Osteoblast (primary cell): ENCODE results near the gene DDX20. TPM values are rescaled to one million over a fixed set of nuclear protein-coding genes. Genes with fewer than 3 reads are reported as not detected.

ENCODE experiments used
- DNase-seq: peaks from one replicate; pipeline ENCODE4 v3.0.0; 2011; ENCODE audit warnings: low spot score, mixed read lengths; ENCODE audit not compliant: insufficient read length; ENCODE audit errors: missing footprints
- H2AFZ ChIP-seq: 2 replicates; pipeline ENCODE4 v1.6.0; 2011; ENCODE audit warnings: mild to moderate bottlenecking, low read length
- H3K27ac ChIP-seq: 2 replicates; pipeline ENCODE4 v1.5.1; 2011; ENCODE audit warnings: mild to moderate bottlenecking, low read depth, low read length, moderate library complexity
- H3K27me3 ChIP-seq: 2 replicates; pipeline ENCODE4 v1.6.0; 2012; ENCODE audit warnings: mild to moderate bottlenecking, control low read depth, inconsistent platforms, low read length, moderate library complexity; ENCODE audit not compliant: insufficient read depth
- H3K36me3 ChIP-seq: 2 replicates; pipeline ENCODE4 v1.5.1; 2011; ENCODE audit warnings: mild to moderate bottlenecking, low read length, control low read depth, moderate library complexity; ENCODE audit not compliant: insufficient read depth
- H3K4me1 ChIP-seq: 2 replicates; pipeline ENCODE4 v1.5.1; 2011; ENCODE audit warnings: mild to moderate bottlenecking, low read length, control low read depth, moderate library complexity; ENCODE audit not compliant: insufficient read depth
- H3K4me2 ChIP-seq: 2 replicates; pipeline ENCODE4 v1.6.0; 2011; ENCODE audit warnings: mild to moderate bottlenecking, low read length; ENCODE audit not compliant: insufficient read depth
- H3K4me3 ChIP-seq: fragments of 200-600 bp; sonication (generic); 3 replicates; pipeline ENCODE4 v1.5.1; 2012; ENCODE audit warnings: mild to moderate bottlenecking, low read length, inconsistent platforms; ENCODE audit not compliant: insufficient read depth
- H3K79me2 ChIP-seq: 2 replicates; pipeline ENCODE4 v1.6.0; 2012; ENCODE audit warnings: mild to moderate bottlenecking, low read length, control low read depth, inconsistent platforms; ENCODE audit not compliant: insufficient read depth
- H3K9me3 ChIP-seq: 2 replicates; pipeline ENCODE4 v1.5.1; 2011; ENCODE audit warnings: low read depth, low read length, control low read depth
- H4K20me1 ChIP-seq: 2 replicates; pipeline ENCODE4 v1.6.0; 2012; ENCODE audit warnings: mild to moderate bottlenecking, low read length, control low read depth; ENCODE audit not compliant: insufficient read depth
- total RNA-seq: library from RNA; depleted of rRNA; stranded (reverse); fragments of >200 nt; gene quantifications from 2 replicates; pipeline ENCODE4 v1.2.3, GENCODE V29; 2012
- TF ChIP-seq, protein P1 (sequence below): IDR thresholded peaks from 2 replicates; pipeline ENCODE4 v1.5.1; 2011; ENCODE audit warnings: mild to moderate bottlenecking, low read depth, low read length, moderate library complexity; ENCODE audit errors: extremely low read depth

Gene DDX20
- total RNA-seq, 1 donor: 15.6 TPM

DNA sequence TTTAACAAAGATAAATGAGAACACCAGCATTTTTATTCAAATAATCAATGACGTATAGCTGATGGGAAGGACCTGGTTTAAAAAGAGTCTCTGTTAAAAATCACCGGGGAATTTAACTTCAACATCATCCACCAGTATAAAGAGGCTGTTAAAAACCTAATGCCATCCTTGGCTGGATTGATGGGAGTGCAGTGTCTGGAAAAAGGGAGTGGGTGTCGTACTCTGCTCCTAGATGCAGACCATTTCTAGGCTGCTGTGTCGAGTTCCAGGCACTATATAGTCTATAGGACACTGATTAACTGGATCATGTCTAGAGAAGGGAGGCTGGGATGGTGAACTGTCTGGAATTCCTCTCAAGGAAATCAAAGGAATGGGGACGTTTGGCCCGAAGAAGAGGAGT lies 36.1 kb downstream of the DDX20 start:
- H3K9me3 ChIP-seq: no peaks in the 10 kb centered on the region
- DNase-seq: no peak
- peaks cover 16% of the 10 kb centered on the region for H3K4me1 ChIP-seq
- no peaks in the 10 kb centered on the region for H3K36me3 ChIP-seq
- H3K79me2 ChIP-seq: no peaks in the 10 kb centered on the region
- peaks cover 12% of the 10 kb centered on the region for H3K27me3 ChIP-seq
- H3K27ac ChIP-seq: no peak overlapping the region
- H3K4me2 ChIP-seq: no peak overlapping the region
- H3K4me3 ChIP-seq: no peak overlapping the region
- TF ChIP-seq, protein P1, sequence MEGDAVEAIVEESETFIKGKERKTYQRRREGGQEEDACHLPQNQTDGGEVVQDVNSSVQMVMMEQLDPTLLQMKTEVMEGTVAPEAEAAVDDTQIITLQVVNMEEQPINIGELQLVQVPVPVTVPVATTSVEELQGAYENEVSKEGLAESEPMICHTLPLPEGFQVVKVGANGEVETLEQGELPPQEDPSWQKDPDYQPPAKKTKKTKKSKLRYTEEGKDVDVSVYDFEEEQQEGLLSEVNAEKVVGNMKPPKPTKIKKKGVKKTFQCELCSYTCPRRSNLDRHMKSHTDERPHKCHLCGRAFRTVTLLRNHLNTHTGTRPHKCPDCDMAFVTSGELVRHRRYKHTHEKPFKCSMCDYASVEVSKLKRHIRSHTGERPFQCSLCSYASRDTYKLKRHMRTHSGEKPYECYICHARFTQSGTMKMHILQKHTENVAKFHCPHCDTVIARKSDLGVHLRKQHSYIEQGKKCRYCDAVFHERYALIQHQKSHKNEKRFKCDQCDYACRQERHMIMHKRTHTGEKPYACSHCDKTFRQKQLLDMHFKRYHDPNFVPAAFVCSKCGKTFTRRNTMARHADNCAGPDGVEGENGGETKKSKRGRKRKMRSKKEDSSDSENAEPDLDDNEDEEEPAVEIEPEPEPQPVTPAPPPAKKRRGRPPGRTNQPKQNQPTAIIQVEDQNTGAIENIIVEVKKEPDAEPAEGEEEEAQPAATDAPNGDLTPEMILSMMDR: no peak
- H4K20me1 ChIP-seq: no peaks in the 10 kb centered on the region
- no peak overlapping the region for H2AFZ ChIP-seq

- TF ChIP-seq, protein P1: no peak
- peaks cover 12% of the 10 kb centered on the region for H3K27me3 ChIP-seq
- H2AFZ ChIP-seq: no peak overlapping the region
- peaks cover 16% of the 10 kb centered on the region for H3K4me1 ChIP-seq
- H3K79me2 ChIP-seq: no peaks in the 10 kb centered on the region
- H3K36me3 ChIP-seq: no peaks in the 10 kb centered on the region
- DNase-seq: no peak
- no peak overlapping the region for H3K4me2 ChIP-seq
- no peak overlapping the region for H3K4me3 ChIP-seq
- H3K9me3 ChIP-seq: no peaks in the 10 kb centered on the region
- H4K20me1 ChIP-seq: no peaks in the 10 kb centered on the region
- no peak overlapping the region for H3K27ac ChIP-seq
These were observed 36.5 kb downstream of the DDX20 start for GRCh38 chr1:111792249-111792648.

GRCh38 chr1:111793923-111794322 lies 38.2 kb downstream of the DDX20 start:
- Histone ChIP-seq H3K27ac (no peak overlapping the region), H4K20me1 (no peaks in the 10 kb centered on the region), H3K4me2 (no peak overlapping the region), H3K4me3 (no peak overlapping the region), H3K4me1 (peaks cover 10% of the 10 kb centered on the region), H3K36me3 (no peaks in the 10 kb centered on the region), H3K9me3 (no peaks in the 10 kb centered on the region), H3K79me2 (no peaks in the 10 kb centered on the region), H2AFZ (no peak overlapping the region), H3K27me3 (peaks cover 9% of the 10 kb centered on the region)
- DNase-seq: no peak
- TF ChIP-seq, protein P1: no peak

DNA sequence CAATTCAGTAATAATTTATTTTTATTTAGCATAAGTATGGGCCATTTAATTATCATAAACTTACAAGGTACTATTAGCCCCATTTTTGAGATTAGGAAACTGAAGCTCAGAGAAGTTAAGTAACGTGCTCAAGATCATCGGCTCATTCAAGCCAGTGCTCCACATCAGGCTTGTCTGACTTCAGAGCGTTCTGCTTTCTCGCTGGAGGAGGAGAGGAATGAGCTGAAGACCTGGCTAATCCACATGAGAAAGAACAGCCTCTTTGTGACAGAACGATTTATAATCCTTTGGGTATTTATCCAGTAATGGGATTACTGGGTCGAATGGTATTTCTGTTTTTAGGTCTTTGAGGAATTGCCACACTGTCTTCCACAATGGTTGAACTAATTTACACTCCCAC lies 39.7 kb downstream of the DDX20 start:
- Histone ChIP-seq H3K27me3 (peaks cover 7% of the 10 kb centered on the region), H4K20me1 (no peaks in the 10 kb centered on the region), H3K36me3 (no peaks in the 10 kb centered on the region), H3K9me3 (no peaks in the 10 kb centered on the region), H3K4me2 (no peak overlapping the region), H3K4me3 (no peak overlapping the region), H3K4me1 (no peaks in the 10 kb centered on the region), H3K27ac (no peak overlapping the region), H2AFZ (no peak overlapping the region), H3K79me2 (no peaks in the 10 kb centered on the region)
- TF ChIP-seq, protein P1: no peak
- no peak for DNase-seq
